A673 (cell line): ENCODE results near the gene CHCHD6. TPM values are rescaled to one million over a fixed set of nuclear protein-coding genes. Genes with fewer than 3 reads are reported as not detected.

Source experiments
- BruUV-seq: library from RNA; stranded (reverse); fragments of 400-500 nt; replicated peaks from 2 replicates; lab custom pipeline; 2021; lab: Mats Ljungman, UMichigan
- CTCF ChIA-PET: fragments of 300-600 bp; sonication (Branson Sonifier 250); formaldehyde crosslinking; loops from one replicate; lab custom pipeline; 2022; ENCODE audit warnings: antibody characterized with exemption; lab: Charles Lee
- POLR2A ChIA-PET: fragments of 300-600 bp; sonication (Branson Sonifier 250); formaldehyde crosslinking; loops from one replicate; lab custom pipeline; 2022; ENCODE audit warnings: antibody characterized with exemption; ENCODE audit not compliant: low non-redundant PET; lab: Charles Lee
- DNase-seq: peaks from one replicate; pipeline ENCODE4 v3.0.0-alpha.2; 2015; ENCODE audit warnings: low spot score
- H3K27ac ChIP-seq: fragments of 200-600 bp; sonication (generic); 2 replicates; pipeline ENCODE4 v1.5.1; 2016; ENCODE audit warnings: mixed run types, low read depth, mild to moderate bottlenecking, mixed read lengths, antibody characterized with exemption, low read length; ENCODE audit not compliant: poor library complexity, severe bottlenecking
- H3K27me3 ChIP-seq: fragments of 200-600 bp; sonication (generic); replicated peaks from 2 replicates; pipeline ENCODE4 v1.6.1; 2017; ENCODE audit warnings: mixed run types, low read depth, mild to moderate bottlenecking, mixed read lengths, antibody characterized with exemption, low read length; ENCODE audit not compliant: insufficient read depth, poor library complexity
- H3K36me3 ChIP-seq: fragments of 200-600 bp; sonication (generic); 2 replicates; pipeline ENCODE4 v1.6.1; 2016; ENCODE audit warnings: mixed run types, mild to moderate bottlenecking, mixed read lengths, antibody characterized with exemption, low read length; ENCODE audit not compliant: insufficient read depth, poor library complexity, severe bottlenecking
- H3K4me1 ChIP-seq: fragments of 200-600 bp; sonication (generic); 2 replicates; pipeline ENCODE4 v1.6.1; 2017; ENCODE audit warnings: mixed run types, mild to moderate bottlenecking, mixed read lengths, antibody characterized with exemption, low read length; ENCODE audit not compliant: insufficient read depth, poor library complexity, severe bottlenecking
- H3K4me3 ChIP-seq: fragments of 200-600 bp; sonication (generic); 2 replicates; pipeline ENCODE4 v1.5.1; 2016; ENCODE audit warnings: low read depth, mixed run types, mild to moderate bottlenecking, mixed read lengths, low read length; ENCODE audit not compliant: poor library complexity, severe bottlenecking
- H3K9me3 ChIP-seq: fragments of 200-600 bp; sonication (generic); 2 replicates; pipeline ENCODE4 v1.6.1; 2016; ENCODE audit warnings: mixed run types, low read depth, mild to moderate bottlenecking, mixed read lengths, antibody characterized with exemption, low read length; ENCODE audit not compliant: poor library complexity, severe bottlenecking
- CTCF ChIP-seq: fragments of 300-800, 200-600 bp; sonication (generic); conservative IDR thresholded peaks from 2 replicates; pipeline ENCODE4 v1.5.1; 2017; ENCODE audit warnings: low read depth, mild to moderate bottlenecking, antibody characterized with exemption, low read length, moderate library complexity, mixed read lengths
- EZH2 ChIP-seq: fragments of 200-600 bp; sonication (generic); IDR thresholded peaks from 2 replicates; pipeline ENCODE4 v1.6.1; 2017; ENCODE audit warnings: borderline replicate concordance, low read depth, mild to moderate bottlenecking, mixed read lengths, antibody characterized with exemption, low read length; ENCODE audit not compliant: poor library complexity, severe bottlenecking
- intact Hi-C: fragments of 100-400 bp; cut with micrococcal nuclease; formaldehyde crosslinking; loops from one replicate; pipeline ENCODE4 v1.10.0; 2022; ENCODE audit not compliant: unreplicated experiment
- total RNA-seq: library from RNA; stranded (reverse); gene quantifications from 2 replicates; pipeline ENCODE4 v1.2.3, GENCODE V29; 2021

CHCHD6 gene
- total RNA-seq, 1 experiment from 2014 or later = 23.3 TPM

GRCh38 chr3:126891141-126891540 is 187.1 kb downstream of the CHCHD6 start:
- ChIA-PET CTCF (no interaction called here), POLR2A (no interaction called here)
- peaks cover 3% of the 10 kb centered on the region for H3K4me1 ChIP-seq
- H3K4me3 ChIP-seq = no peak overlapping the region
- H3K27ac ChIP-seq = no peak overlapping the region
- TF ChIP-seq CTCF = no peak
- TF ChIP-seq EZH2 = no peak
- no peaks in the 10 kb centered on the region for H3K27me3 ChIP-seq
- no peaks in the 10 kb centered on the region for H3K36me3 ChIP-seq
- intact Hi-C loops = no loop called here
- no peaks in the 10 kb centered on the region for H3K9me3 ChIP-seq
- BruUV-seq = no TSS peak
- no peak for DNase-seq

GRCh38 chr3:126891791-126892190 is 187.8 kb downstream of the CHCHD6 start:
- intact Hi-C loops = no loop called here
- ChIA-PET POLR2A (no interaction called here), CTCF (no interaction called here)
- Histone ChIP-seq H3K27me3 (no peaks in the 10 kb centered on the region), H3K36me3 (no peaks in the 10 kb centered on the region), H3K27ac (no peak overlapping the region), H3K4me1 (peaks cover 3% of the 10 kb centered on the region), H3K9me3 (no peaks in the 10 kb centered on the region), H3K4me3 (no peak overlapping the region)
- no TSS peak for BruUV-seq
- DNase-seq = no peak
- TF ChIP-seq CTCF (no peak), EZH2 (no peak)

- no TSS peak for BruUV-seq
- no peak for DNase-seq
- POLR2A ChIA-PET = no interaction called here
Observed at GRCh38 chr3:126893651-126894050, 189.6 kb downstream of the CHCHD6 start.

More at GRCh38 chr3:126893651-126894050, 189.6 kb downstream of the CHCHD6 start:
- H3K9me3 ChIP-seq = no peaks in the 10 kb centered on the region
- H3K4me3 ChIP-seq = no peak overlapping the region
- no peak for TF ChIP-seq EZH2
- no peak for TF ChIP-seq CTCF
- intact Hi-C loops = no loop called here
- no peaks in the 10 kb centered on the region for H3K36me3 ChIP-seq
- CTCF ChIA-PET = no interaction called here
- no peaks in the 10 kb centered on the region for H3K27me3 ChIP-seq
- peaks cover 3% of the 10 kb centered on the region for H3K4me1 ChIP-seq
- no peak overlapping the region for H3K27ac ChIP-seq
